WTC11 (cell line): ENCODE data around the gene RNU5B-1. TPM values are rescaled to one million over a fixed set of nuclear protein-coding genes. Genes with fewer than 3 reads are reported as not detected.

Experiments used
- ATAC-seq: fragments of 200-7000 bp; cut with Tn5 transposase; 2 replicates; pipeline ENCODE4 v1.10.0; 2021; ENCODE audit warnings: mild to moderate bottlenecking, moderate library complexity
- CTCF ChIA-PET: fragments of 300-600 bp; sonication (Branson Sonifier 250); formaldehyde crosslinking; loops from one replicate; lab custom pipeline; 2021; ENCODE audit warnings: antibody characterized with exemption; lab: Charles Lee
- POLR2A ChIA-PET: fragments of 350-600 bp; sonication (Branson Sonifier 250); formaldehyde crosslinking; loops from one replicate; lab custom pipeline; 2021; ENCODE audit warnings: antibody characterized with exemption; lab: Charles Lee
- DNase-seq: peaks from one replicate; pipeline ENCODE4 v3.0.0; 2021; ENCODE audit warnings: low spot score
- H3K27ac Mint-ChIP-seq: 2 replicates; pipeline ENCODE4 v1.8.0; 2021; ENCODE audit warnings: mixed read lengths
- H3K27me3 Mint-ChIP-seq: 2 replicates; pipeline ENCODE4 v1.8.0; 2021; ENCODE audit warnings: low read depth, mild to moderate bottlenecking, moderate library complexity, mixed read lengths
- H3K36me3 Mint-ChIP-seq: 2 replicates; pipeline ENCODE4 v1.8.0; 2021; ENCODE audit warnings: mixed read lengths
- H3K4me1 Mint-ChIP-seq: 2 replicates; pipeline ENCODE4 v1.8.0; 2022; ENCODE audit warnings: mixed read lengths
- H3K4me3 Mint-ChIP-seq: 2 replicates; pipeline ENCODE4 v1.8.0; 2021; ENCODE audit warnings: mild to moderate bottlenecking, moderate library complexity, mixed read lengths
- H3K9me3 Mint-ChIP-seq: 2 replicates; pipeline ENCODE4 v1.8.0; 2021; ENCODE audit warnings: mixed read lengths
- ATF6 ChIP-seq: sonication (generic); formaldehyde crosslinking; IDR thresholded peaks from 2 replicates; pipeline ENCODE4 v1.8.1; 2023; ENCODE audit warnings: mild to moderate bottlenecking, missing genetic modification reagents
- CREM ChIP-seq: sonication (generic); formaldehyde crosslinking; IDR thresholded peaks from 2 replicates; pipeline ENCODE4 v1.8.1; 2022; ENCODE audit warnings: mild to moderate bottlenecking, missing genetic modification reagents, moderate library complexity
- ELF4 ChIP-seq: sonication (generic); formaldehyde crosslinking; IDR thresholded peaks from 2 replicates; pipeline ENCODE4 v1.8.1; 2022; ENCODE audit warnings: low read depth, mild to moderate bottlenecking, moderate library complexity, missing genetic modification reagents
- GRHL2 ChIP-seq: fragments of 250-450 bp; sonication (Bioruptor Pico); IDR thresholded peaks from 2 replicates; pipeline ENCODE4 v1.8.0; 2022; ENCODE audit warnings: mild to moderate bottlenecking, moderate library complexity; ENCODE audit not compliant: insufficient replicate concordance, severe bottlenecking
- HMGXB4 ChIP-seq: sonication (generic); formaldehyde crosslinking; IDR thresholded peaks from 2 replicates; pipeline ENCODE4 v1.8.1; 2023; ENCODE audit warnings: mild to moderate bottlenecking, moderate library complexity, missing genetic modification reagents
- KAT7 ChIP-seq: sonication (generic); formaldehyde crosslinking; IDR thresholded peaks from 2 replicates; pipeline ENCODE4 v1.8.1; 2023; ENCODE audit warnings: missing genetic modification reagents, mild to moderate bottlenecking, borderline replicate concordance
- RELA ChIP-seq: sonication (generic); formaldehyde crosslinking; IDR thresholded peaks from 2 replicates; pipeline ENCODE4 v1.8.1; 2022; ENCODE audit warnings: missing genetic modification reagents, mild to moderate bottlenecking, borderline replicate concordance
- TEAD1 ChIP-seq: sonication (generic); formaldehyde crosslinking; IDR thresholded peaks from 2 replicates; pipeline ENCODE4 v1.8.0; 2022; ENCODE audit warnings: mild to moderate bottlenecking, missing genetic modification reagents
- total RNA-seq: library from RNA; stranded (reverse); gene quantifications from 3 replicates; pipeline ENCODE4 v1.2.3, GENCODE V29; 2021
- TF ChIP-seq, protein P1 (sequence below): sonication (generic); formaldehyde crosslinking; IDR thresholded peaks from 2 replicates; pipeline ENCODE4 v1.8.1; 2022; ENCODE audit warnings: missing genetic modification reagents, borderline replicate concordance
- TF ChIP-seq, protein P2 (sequence below): fragments of 200-600 bp; IDR thresholded peaks from 2 replicates; pipeline ENCODE4 v1.8.0; 2022; ENCODE audit warnings: antibody characterized with exemption

Gene RNU5B-1
- total RNA-seq, 1 experiment from 2014 or later, result not detected

DNA sequence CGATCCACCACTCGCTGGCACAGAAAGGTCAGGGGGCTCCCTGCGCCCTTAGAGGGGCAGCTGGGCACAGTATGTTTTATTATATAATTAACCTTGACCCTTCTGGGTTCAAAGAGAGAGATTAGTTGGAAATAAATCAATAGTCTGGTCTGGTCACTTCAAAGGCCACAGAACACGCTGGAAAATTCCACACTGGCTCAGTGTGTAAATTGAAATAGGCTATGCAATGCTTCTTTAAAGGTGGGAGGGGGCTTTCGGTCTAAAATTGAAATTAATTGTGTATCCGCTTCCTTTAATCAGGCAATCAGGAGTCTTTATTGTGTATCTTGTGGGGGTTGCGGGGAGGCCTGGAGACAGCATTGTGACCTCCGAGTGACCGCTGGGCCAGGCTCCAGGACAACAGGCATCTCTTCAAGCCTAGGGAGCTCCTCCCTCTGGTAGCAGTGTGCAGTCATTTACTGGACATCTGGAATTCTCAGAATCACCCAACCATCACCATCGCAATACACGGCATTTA is 8.0 kb downstream of the RNU5B-1 start:
- no peak for DNase-seq
- H3K36me3 Mint-ChIP-seq, result no peaks in the 10 kb centered on the region
- peaks cover 17% of the 10 kb centered on the region for H3K4me1 Mint-ChIP-seq
- CTCF ChIA-PET, result interaction anchor here (1.2 to 1.6 kb wide), 3 partner anchors 14 to 89 kb away, joined by 3 to 5 read pairs (median 4); no protein-coding TSS in a partner anchor
- TF ChIP-seq TEAD1 (no peak), ATF6 (CRISPR knock-in tag) (no peak), KAT7 (CRISPR knock-in tag) (no peak), RELA (CRISPR knock-in tag) (no peak), HMGXB4 (no peak), CREM (CRISPR knock-in tag) (no peak), ELF4 (CRISPR knock-in tag) (no peak), GRHL2 (no peak)
- TF ChIP-seq, protein P1, sequence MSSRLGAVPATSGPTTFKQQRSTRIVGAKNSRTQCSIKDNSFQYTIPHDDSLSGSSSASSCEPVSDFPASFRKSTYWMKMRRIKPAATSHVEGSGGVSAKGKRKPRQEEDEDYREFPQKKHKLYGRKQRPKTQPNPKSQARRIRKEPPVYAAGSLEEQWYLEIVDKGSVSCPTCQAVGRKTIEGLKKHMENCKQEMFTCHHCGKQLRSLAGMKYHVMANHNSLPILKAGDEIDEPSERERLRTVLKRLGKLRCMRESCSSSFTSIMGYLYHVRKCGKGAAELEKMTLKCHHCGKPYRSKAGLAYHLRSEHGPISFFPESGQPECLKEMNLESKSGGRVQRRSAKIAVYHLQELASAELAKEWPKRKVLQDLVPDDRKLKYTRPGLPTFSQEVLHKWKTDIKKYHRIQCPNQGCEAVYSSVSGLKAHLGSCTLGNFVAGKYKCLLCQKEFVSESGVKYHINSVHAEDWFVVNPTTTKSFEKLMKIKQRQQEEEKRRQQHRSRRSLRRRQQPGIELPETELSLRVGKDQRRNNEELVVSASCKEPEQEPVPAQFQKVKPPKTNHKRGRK (CRISPR knock-in tag), result no peak
- TF ChIP-seq, protein P2, sequence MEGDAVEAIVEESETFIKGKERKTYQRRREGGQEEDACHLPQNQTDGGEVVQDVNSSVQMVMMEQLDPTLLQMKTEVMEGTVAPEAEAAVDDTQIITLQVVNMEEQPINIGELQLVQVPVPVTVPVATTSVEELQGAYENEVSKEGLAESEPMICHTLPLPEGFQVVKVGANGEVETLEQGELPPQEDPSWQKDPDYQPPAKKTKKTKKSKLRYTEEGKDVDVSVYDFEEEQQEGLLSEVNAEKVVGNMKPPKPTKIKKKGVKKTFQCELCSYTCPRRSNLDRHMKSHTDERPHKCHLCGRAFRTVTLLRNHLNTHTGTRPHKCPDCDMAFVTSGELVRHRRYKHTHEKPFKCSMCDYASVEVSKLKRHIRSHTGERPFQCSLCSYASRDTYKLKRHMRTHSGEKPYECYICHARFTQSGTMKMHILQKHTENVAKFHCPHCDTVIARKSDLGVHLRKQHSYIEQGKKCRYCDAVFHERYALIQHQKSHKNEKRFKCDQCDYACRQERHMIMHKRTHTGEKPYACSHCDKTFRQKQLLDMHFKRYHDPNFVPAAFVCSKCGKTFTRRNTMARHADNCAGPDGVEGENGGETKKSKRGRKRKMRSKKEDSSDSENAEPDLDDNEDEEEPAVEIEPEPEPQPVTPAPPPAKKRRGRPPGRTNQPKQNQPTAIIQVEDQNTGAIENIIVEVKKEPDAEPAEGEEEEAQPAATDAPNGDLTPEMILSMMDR, result no peak
- H3K4me3 Mint-ChIP-seq, result no peak overlapping the region
- no peak for ATAC-seq
- H3K27ac Mint-ChIP-seq, result no peak overlapping the region
- no peaks in the 10 kb centered on the region for H3K27me3 Mint-ChIP-seq
- H3K9me3 Mint-ChIP-seq, result no peaks in the 10 kb centered on the region
- POLR2A ChIA-PET, result no interaction called here

DNA sequence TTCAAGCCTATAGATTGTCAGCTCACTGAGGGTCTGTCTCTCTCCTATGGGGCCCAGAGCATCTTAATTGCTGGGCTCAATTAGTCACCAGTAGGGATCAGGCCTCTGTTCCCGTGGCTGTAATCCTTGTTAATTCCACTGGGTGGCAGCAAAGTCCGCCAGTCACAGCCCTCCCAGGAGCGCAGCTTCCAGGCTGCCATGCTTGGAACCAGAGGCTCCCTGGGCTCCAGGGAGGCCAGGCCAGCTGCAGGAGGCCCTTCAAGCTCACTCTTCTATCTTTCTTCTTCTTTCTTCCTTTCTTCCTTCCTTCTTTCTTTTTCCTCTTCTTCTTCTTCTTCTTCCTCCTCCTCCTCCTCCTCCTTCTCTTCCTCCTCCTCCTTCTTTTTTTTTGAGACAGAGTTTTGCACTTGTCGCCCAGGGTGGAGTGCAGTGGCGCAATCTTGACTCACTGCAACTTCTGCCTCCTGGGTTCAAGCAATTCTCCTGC is 14.4 kb downstream of the RNU5B-1 start:
- H3K4me3 Mint-ChIP-seq, result no peak overlapping the region
- no peaks in the 10 kb centered on the region for H3K4me1 Mint-ChIP-seq
- H3K36me3 Mint-ChIP-seq, result no peaks in the 10 kb centered on the region
- DNase-seq (peak; percentile 89), ATAC-seq (peak; percentile 96)
- CTCF ChIA-PET, result interaction anchor here (0.5 to 8.9 kb wide), 34 partner anchors 8 to 1895 kb away, joined by 3 to 175 read pairs (median 6); partner anchors contain the start of genes CLPX, IGDCC3 and RNU5B-1
- H3K9me3 Mint-ChIP-seq, result no peaks in the 10 kb centered on the region
- POLR2A ChIA-PET, result interaction anchor here (0.6 to 1.2 kb wide), 5 partner anchors 14 to 537 kb away, joined by 3 to 7 read pairs (median 3); partner anchors contain the start of gene RNU5B-1
- H3K27ac Mint-ChIP-seq, result no peak overlapping the region; the same call in 1 of the 2 replicates
- no peaks in the 10 kb centered on the region; the same call in 1 of the 2 replicates for H3K27me3 Mint-ChIP-seq
- TF ChIP-seq, protein P1 (CRISPR knock-in tag), result peak; percentile 93
- TF ChIP-seq KAT7 (CRISPR knock-in tag), result no peak
- TF ChIP-seq, protein P2, result peak; percentile 93
